GM19324 (cell line): ENCODE measurements around the gene ANP32E.
A peak's percentile ranks its signal among the peaks of the same experiment; 100 is the strongest.
"Not testable (repeated sequence)": the region's sequence is repeated elsewhere in the genome, so short reads cannot be mapped to it uniquely, and the experiment has no call there.

Source experiments
- ATAC-seq: cut with Tn5 transposase; IDR thresholded peaks from one replicate; pipeline ENCODE4 v1.9.1; 2021; ENCODE audit warnings: mild to moderate bottlenecking, moderate library complexity; ENCODE audit not compliant: unreplicated experiment, low FRiP score

The ANP32E gene

DNA sequence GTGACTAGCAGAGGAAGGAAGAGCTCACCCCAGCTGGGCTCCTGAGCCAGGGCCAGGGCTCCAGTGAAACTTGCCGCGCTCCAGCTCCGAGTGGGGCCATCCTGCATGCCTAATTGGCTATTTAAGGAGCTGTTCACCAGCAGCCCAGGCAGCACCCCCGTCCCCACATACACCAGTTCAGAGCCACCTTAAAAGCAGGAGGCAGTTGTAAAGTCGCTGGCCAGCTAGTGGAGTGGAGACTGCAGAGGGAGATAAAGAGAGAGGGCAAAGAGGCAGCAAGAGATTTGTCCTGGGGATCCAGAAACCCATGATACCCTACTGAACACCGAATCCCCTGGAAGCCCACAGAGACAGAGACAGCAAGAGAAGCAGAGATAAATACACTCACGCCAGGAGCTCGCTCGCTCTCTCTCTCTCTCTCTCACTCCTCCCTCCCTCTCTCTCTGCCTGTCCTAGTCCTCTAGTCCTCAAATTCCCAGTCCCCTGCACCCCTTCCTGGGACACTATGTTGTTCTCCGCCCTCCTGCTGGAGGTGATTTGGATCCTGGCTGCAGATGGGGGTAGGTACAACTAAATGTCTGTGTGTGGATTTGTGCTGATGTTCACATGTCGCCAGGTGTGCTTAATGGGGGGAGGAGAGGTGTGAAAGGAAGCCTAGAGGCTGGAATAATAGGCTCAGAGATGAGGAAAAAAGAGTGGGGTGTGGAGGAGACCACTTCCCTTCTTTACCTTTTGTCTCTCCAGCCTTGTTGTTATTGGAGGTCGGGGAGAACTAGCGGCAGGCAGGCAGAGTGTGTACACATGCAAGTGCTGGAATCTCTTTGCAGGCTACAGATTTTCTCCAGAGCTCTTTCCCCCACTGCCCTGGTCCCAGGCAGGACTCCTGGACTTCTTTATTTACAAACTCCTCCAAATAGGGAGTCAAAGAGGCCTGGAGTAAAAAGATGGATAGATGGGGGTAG is 22.0 kb upstream of the ANP32E start, which contains the start of gene CA14:
TSS of gene CA14 (plus strand) at position 151 of the 962 bp plus-strand sequence. CDS start at position 506, 355 bp downstream.
- ATAC-seq = no peak

DNA sequence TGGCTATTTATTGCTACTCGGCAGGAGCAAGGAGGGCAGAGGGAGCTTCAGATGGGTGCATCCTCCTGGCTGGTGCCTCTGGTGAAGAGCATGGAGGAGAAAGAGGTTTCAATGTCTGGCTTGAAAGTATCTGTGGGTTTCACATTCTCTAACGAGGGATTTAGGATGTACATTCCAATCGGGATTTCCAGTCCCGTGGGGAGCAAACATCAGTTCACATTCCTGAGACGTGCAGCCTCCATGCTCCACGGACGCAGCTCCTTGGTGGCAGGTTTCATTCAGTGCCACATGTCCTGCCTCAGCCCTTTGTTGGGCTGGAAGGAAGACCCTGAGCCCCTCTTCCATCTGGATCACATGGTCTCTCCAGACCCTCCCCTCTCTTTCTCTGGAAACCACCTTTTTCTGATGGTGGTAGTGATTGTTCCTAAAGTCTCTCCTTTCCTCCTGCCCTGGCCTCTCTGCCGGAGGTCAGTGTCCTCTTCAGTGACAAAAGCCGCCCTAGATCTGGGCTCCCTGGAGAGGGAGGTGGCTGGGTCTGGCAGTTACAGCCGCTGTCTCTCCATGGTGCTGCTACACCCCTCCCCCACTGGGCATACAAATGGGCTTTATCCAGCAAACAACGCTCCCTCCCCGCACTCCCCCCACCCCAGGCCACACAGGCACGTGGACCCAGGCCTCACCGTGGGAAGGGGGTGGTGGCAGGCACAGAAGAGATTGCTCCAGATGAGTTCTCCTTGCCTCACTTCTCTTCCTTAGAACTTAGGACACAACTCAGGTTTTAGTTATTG is 20.8 kb upstream of the ANP32E start:
- ATAC-seq = no peak

DNA sequence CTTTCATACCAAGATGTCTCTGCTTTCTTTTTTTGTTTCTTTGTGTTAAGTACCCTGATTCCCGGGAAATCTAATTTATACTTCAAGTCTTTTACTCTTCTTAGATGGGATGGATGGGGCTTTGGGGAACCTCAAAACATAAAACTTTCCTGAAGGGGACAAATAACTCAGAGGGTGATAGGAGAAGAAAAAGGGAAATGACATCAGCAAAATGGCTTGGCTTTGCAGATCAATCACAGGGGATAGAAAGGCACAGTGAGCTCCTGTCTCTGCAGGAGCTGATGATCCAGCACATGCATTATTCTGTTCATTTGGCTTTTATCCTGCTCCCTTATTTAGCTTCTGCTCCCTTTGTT is 20.3 kb upstream of the ANP32E start:
- no peak for ATAC-seq

DNA sequence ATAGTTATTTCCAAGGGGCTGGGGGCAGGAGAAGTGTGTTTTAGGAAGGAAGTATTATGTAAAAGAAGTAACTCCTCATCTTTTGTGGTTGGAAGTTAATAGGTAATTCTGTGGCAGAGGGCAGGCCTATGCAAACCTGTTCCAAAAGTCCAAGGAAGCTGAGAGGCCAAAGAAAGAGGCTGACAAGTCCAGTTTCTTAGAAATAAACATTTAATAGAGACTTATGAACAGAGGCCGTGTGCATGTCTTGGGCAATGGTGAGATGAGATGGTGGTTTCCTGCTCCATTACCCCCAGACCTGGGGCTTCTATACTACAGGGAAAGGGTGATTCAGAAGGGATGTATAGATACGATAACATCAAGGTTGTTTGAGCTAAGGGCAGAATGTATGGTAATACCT is 14.0 kb upstream of the ANP32E start:
- no peak for ATAC-seq

DNA sequence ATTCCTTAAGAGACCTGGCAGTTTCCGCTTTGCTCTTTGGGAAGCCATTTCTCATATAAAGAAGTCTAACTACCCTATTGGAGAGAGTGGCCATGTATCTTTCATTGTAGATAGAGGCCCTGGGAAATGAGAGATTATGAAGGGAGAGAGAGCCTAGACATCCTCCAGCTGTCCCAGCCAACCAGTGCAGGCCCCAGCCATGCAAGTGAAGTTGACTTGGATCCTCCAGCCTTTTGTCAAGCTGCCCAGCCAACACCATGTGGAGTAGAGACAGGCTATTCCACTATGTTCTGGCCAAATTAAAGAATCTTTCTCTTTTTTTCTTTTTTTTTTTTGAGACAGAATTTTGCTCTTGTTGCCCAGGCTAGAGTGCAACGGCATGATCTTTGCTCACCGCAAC is 7.1 kb upstream of the ANP32E start:
- no peak for ATAC-seq

DNA sequence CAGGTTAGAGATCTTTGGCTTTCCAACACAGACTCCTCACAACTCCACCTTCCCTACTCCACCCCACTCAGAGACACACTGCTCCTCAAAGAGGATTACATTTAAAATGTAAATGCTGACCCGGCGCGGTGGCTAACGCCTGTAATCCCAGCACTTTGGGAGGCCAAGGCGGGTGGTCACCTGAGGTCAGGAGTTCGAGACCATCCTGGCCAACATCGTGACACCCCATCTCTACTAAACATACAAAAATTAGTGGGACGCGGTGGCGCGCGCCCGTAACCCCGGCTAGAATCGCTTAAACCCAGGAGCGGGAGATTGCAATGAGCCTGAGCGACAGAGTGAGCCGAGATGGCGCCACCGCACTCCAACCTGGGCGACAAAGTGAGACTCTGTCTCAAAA is 1.8 kb upstream of the ANP32E start:
- no peak for ATAC-seq

DNA sequence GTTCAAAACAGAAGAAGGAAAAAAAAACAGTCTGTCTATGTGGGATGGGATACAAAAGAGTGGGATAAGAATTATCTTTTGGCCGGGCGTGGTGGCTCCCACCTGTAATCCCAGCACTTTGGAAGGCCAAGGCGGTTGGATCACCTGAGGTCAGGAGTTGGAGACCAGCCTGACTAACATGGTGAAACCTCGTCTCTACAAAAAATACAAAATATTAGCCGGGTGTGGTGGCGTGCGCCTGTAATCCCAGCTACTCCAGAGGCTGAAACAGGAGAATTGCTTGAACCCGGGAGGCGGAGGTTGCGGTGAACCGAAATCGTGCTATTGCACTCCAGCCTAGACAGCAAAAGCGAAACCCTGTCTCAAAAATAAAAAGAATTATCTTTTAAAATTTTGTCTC is 1.3 kb upstream of the ANP32E start:
- ATAC-seq = not testable (repeated sequence)

DNA sequence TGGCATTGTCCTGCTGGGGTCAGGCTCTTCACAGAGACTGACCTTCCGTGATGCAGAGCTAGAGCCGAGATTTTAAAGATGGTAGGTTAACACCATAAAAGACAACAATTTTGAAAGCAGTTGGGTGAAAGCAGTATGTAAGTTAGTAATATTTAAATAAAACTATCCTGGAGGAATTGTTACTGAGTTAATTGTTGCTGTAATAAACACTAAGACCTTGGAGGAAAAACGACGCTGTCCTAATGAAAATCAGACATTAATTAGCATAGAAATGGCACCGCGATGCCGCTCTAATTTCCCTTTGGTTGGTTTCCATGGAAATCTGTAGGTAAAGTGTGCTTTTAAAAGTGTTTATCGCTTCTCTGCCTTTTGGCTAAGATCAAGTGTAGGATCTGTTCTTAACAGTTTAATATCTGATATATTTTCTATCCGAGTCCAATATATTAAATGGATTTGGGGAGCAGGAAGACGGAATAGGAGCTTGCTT is 745 bp upstream of the ANP32E start:
- no peak for ATAC-seq

DNA sequence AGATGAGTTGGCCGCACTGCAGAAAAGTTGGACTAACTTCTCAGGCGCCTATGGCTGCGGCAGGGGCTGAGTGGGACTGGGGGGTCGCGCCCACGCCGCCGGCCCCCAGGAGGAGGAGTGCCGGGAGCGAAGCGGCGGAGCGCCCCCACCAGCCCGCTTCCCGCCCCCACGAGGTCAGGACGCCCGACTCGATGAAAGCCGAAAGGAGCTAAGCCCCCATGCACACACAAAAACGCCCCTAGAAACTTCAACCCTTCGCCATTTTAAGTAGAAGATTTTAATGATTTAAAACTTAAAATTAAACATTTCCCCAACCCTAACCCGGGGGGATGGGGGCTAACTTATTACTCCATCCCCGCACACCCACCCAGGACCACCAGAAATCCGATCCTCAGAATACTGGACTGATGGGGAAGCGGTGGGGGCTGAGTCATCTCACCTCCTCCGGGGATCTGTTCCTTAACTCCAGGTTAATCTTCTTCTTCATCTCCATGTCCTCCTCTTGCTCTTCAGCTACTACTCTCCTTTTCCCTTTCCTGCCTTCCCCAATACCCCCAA is 539 bp downstream of the ANP32E start:
- ATAC-seq = peak; percentile 3

DNA sequence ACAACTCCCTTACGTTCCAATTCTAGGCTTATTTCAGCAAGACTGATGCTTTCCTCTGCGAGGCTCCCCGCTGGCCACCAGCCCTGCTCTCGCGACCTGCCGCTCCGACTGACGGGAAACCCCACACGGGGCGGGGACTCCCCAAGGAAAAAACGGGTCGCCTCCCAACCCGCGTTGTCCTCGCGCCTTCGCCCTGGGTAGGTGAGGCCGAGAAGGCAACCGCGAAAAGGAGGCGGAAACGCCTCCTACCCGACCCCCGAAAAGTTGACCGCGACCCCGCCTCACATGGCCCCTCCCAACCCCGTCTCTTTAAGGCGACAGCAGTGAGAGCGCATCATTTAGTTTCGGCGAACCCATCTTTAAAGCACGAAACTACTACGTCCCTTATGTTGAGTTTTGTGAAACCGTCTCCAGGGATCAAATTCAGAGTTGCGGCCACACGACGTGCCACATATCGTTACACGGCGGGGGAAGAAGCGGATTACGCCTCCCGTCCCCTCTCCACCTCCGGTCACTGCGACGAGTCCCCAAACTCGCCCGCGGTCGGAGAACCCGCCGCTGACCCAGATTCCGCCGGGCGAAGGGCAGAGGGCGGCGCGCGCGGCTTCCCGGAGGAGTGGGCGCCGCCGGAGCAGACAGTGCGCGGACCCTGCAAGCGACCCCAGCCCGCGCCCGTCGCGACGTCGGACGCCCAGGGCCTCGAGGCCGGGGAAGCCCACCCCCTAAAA is 1.2 kb downstream of the ANP32E start:
- peak; percentile 50 for ATAC-seq

DNA sequence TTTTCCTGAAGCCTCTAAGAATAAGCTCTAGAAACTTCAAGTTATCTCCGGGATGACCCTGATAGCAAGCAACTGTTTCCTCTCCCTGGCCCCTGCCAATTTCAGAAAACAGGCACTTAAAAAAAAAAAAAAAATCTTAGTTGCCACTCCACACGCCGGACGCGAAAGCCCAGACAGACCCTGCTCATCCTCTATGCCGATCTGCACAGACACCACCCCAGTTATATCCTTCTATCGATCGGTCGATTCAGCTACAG is 1.7 kb downstream of the ANP32E start:
- ATAC-seq = no peak

DNA sequence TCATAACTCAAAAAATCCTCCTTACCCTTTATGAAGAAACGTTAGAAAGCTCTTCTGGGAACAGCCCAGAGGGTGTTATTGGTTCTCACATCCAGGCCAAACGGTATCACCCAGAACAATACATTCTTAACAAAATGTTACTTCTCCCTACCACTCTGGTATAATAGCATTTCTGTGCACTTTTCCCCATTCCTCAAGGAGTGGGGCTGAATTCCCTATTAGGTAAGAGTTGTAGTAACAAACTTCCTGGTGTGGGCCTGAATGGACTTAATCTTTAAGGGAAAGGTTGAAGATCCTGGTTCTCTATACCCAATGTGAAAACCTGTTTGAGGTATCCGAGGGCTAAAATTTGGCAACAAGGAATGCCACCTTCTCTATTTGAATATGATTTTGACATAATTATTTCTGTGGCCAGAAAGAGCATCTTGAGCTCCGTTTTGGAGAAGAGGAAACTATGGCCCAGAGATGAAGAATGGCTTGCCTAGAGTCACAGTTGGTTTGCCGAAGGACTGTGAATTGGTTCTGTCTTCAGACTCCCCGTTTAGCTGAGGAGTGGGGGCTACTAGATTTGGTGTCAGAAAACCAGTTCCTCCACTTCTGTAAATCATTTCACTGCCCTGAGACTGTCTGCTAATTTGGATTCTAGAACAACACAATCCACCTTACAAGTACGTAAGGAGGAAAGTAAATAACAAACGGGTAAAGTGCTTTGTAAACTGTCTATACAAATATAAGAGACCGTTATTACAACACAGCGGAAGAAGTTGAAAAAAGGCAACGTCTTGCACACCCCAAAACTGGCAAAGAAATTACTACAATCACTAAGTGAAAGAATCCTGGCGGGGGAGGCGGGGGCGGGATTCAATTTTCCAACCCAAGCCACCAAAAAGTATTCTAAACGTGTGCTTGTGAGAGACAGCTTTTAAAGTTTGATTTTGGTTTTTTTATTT is 2.3 kb downstream of the ANP32E start:
- ATAC-seq = no peak

DNA sequence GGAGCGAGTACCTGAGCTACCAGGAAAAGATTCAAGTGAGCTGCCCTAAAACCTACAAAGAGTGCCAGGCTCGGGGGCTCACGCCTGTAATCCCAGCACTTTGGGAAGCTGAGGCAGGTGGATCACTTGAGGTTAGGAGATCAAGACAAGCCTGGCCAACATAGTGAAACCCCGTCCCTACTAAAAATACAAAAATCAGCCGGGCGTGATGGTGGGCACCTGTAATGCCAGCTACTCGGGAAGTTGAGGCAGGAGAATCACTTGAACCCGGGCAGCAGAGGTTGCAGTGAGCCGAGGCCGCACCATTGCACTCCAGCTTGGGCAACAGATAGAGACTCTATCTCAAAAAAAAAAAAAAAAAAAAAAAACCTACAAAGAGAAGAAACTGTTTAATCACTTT is 3.0 kb downstream of the ANP32E start:
- ATAC-seq = not testable (repeated sequence)

DNA sequence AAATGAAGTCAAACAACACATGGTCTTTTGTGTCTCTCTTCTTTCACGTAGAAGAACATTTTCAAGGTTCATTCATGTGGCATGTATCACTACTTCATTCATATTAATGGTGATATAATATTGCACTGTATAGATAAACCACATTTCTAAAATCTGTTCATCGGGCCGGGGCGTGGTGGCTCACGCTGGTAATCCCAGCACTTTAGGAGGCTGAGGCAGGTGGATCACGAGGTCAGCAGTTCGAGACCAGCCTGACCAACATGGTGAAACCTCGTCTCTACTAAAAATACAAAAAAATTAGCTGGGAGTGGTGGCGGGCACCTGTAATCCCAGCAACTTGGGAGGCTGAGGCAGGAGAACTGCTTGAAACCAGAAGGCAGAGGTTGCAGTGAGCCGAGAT is 7.7 kb downstream of the ANP32E start:
- not testable (repeated sequence) for ATAC-seq

DNA sequence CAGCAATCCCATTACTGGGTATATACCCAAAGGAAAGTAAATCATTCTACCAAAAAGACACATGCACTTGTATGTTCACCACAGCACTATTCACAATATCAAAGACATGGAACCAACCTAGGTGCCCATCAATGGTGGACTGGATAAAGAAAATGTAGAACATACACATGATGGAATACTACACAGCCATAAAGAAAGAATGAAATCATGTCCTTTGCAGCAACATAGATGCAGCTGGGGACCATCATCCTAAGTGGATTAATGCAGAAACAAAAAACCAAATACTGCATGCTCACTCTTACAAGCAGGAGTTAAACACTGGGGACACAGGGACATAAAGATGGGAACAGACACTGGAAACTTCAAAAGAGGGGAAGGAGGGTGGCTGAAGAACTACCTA is 8.7 kb downstream of the ANP32E start:
- no peak for ATAC-seq

DNA sequence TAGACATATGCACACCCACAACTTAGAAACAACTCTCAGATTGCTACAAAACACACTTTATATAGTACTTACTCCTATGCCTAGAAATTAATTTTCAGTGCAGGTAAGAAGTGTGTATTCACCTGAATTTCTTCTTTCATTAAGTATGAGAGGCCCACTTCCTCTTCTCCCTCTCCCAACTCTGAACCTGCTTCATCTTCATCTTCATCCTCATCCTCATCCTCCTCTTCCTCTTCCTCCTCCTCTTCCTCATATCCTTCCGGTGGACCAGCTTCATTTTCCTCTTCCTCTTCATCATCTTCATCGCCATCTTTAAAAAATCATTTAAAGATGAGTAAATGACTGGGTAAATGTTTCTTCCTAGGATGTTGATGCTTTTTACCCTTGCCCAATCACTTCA is 9.4 kb downstream of the ANP32E start:
- no peak for ATAC-seq

DNA sequence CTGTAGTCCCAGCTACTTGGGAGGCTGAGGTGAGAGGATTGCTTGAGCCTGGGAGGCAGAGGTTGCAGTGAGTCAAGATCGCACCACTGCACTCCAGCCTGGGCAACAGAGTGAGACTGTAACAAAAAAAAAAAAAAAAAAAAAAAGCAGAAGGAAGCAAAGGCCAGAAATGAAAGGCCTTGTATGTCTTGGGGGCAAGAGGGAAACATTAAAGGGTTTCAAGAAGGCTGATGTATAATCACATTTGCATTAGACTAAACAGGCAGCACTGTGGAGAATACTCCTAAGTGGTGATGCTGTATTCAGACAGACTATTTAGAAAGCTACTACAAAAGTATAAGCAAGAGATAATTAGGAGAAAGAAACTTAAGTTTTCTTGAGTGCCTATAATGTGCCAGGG is 10.4 kb downstream of the ANP32E start:
- ATAC-seq = no peak

DNA sequence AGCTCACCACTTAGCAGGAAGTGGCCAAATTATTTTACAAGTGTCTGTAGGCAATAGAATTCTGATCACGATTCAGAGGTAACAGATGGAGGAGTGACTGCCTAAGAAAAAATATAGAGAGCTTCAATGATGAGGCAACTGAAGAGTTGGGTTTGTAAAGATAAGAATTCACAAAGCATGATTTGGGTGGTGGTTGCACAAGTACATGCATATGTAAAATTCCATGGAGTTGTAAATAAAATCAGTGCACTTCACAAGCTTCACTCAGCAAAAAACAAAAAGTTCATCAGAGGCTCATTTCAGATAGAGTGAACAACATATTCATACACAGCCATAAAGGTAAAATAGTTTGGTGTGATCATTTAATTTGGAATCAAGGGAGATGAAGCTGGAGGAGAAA is 10.9 kb downstream of the ANP32E start:
- ATAC-seq = no peak

DNA sequence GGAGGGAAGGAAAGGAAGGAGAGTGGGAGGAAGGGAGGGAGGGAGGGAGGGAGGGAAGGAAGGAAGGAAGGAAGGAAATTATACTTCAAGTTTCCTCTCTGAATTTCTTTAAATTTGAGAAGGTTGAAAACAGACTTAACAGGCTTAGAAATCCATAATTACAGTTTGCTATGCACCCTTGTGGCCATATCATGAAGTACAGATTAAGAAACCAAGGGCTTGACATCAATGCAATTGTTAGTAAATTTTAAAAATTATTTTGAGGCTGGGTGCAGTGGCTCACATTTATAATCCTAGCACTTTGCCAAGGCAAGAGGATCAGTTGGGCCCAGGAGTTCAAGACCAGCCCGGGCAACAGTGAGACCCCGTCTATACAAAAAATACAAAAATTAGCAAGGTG is 14.4 kb downstream of the ANP32E start:
- no peak for ATAC-seq

DNA sequence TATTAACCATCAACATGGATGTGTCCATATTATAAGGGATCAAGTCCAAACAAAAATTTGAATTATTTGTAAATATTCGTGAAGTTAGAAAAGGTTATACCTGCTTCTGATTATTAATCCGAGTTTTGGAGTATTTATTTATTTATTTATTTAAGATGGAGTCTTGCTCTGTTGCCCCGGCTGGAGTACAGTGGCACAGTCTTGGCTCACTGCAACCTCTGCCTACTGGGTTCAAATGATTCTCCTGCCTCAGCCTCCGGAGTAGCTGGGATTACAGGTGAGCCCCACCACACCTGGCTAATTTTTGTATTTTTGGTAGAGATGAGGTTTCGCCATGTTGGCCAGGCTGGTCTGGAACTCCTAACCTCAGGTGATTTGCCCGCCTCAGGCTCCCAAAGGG is 20.1 kb downstream of the ANP32E start:
- ATAC-seq = not testable (repeated sequence)
